Fibroblast of lung (primary cell): ENCODE measurements around the gene ABI3.

ENCODE experiments used
- CTCF ChIP-seq, 2 donors: IDR thresholded peaks in 1 of 2; conservative IDR thresholded peaks in 1 of 2; 1 replicate in 1 of 2; 2 replicates in 1 of 2; pipeline ENCODE4 v1.5.1; 2011 to 2012; ENCODE audit warnings: low read length in 2 of 2, control low read depth in 1 of 2, inconsistent platforms in 1 of 2, low read depth in 1 of 2, mild to moderate bottlenecking in 1 of 2
- EZH2 ChIP-seq: IDR thresholded peaks from 2 replicates; pipeline ENCODE4 v1.5.1; 2012; ENCODE audit warnings: low read length, control low read depth, mild to moderate bottlenecking; ENCODE audit errors: missing control alignments

- TF ChIP-seq CTCF (conservative IDR thresholded peaks at IDR 0.05 in 1 of 2, IDR thresholded peaks at IDR 0.05 in 1 of 2; ENCODE audit: low read depth in 1 of 2, low read length in 2 of 2) (peak in 1 of 2 donors; percentile 28), EZH2 (no peak)
Observed at GRCh38 chr17:49191917-49192741, 18.4 kb upstream of the ABI3 start.
